Ascending aorta (tissue), 2 donors: ENCODE data around the gene LHFPL3. TPM values are rescaled to one million over a fixed set of nuclear protein-coding genes. Genes with fewer than 3 reads are reported as not detected.
"Not testable (repeated sequence)": the region's sequence is repeated elsewhere in the genome, so short reads cannot be mapped to it uniquely, and the experiment has no call there.

Source experiments
- DNase-seq, 2 donors: peaks; one replicate each; pipeline ENCODE4 v3.0.0-alpha.2; 2019; ENCODE audit warnings: low spot score in 2 of 2
- H3K27ac ChIP-seq, 2 donors: fragments of 200-600 bp; sonication (generic); one replicate each; pipeline ENCODE4 v1.5.1; 2016 to 2017; ENCODE audit warnings: mild to moderate bottlenecking in 1 of 2
- H3K27me3 ChIP-seq: fragments of 200-600 bp; sonication (generic); one replicate; pipeline ENCODE4 v1.5.1; 2017
- H3K36me3 ChIP-seq, 2 donors: fragments of 200-600 bp; sonication (generic); one replicate each; pipeline ENCODE4 v1.5.1; 2016
- H3K4me1 ChIP-seq, 2 donors: fragments of 200-600 bp; sonication (generic); one replicate each; pipeline ENCODE4 v1.5.1; 2016 to 2017; ENCODE audit warnings: mild to moderate bottlenecking in 1 of 2
- H3K4me3 ChIP-seq, 2 donors: fragments of 200-600 bp; sonication (generic); one replicate each; pipeline ENCODE4 v1.5.1; 2016 to 2017; ENCODE audit warnings: mild to moderate bottlenecking in 1 of 2
- H3K9me3 ChIP-seq, 2 donors: fragments of 200-600 bp; sonication (generic); one replicate each; pipeline ENCODE4 v1.5.1; 2016
- intact Hi-C: fragments of 100-400 bp; cut with DNase I; formaldehyde crosslinking; loops from one replicate; pipeline ENCODE4 v1.15.1; 2023
- total RNA-seq: library from RNA; depleted of rRNA; stranded (reverse); fragments of >200 nt; gene quantifications from one replicate; pipeline ENCODE4 v1.1.0, GENCODE V29; 2016
- TF ChIP-seq, protein P1 (sequence below), 3 experiments: fragments of 200-600 bp in 2 of 3; fragments of 450-650 bp in 1 of 3; sonication (generic) in 2 of 3; IDR thresholded peaks; one replicate each; pipeline ENCODE4 v1.5.1; 2016 to 2019; ENCODE audit warnings: antibody characterized with exemption in 3 of 3, mild to moderate bottlenecking in 1 of 3, moderate library complexity in 1 of 3

Gene LHFPL3
- total RNA-seq, 1 donor from 2014 or later = not detected

DNA sequence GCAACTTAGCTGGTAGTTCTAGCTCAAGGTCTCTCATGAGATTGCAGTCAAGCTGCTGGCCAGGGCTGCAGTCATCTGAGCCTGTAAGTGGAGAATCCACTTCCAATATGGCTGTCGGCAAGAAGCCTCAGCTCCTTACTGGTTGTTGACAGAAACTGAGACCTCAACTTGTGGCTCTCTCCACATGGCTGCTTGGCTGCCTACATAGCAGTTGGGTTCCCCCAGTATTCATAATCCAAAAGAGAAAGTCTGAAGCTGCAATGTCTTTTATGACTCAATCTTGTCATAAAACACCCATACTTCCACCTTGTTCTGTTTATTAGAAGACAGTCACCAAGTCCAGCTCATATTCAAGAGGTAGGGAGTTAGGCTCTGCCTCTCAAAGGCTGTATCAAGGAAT is 350.7 kb downstream of the LHFPL3 start:
- H3K36me3 ChIP-seq = no peaks in the 10 kb centered on the region
- H3K9me3 ChIP-seq = no peaks in the 10 kb centered on the region
- H3K27me3 ChIP-seq = no peaks in the 10 kb centered on the region
- H3K4me3 ChIP-seq = no peak overlapping the region
- H3K4me1 ChIP-seq = no peaks in the 10 kb centered on the region
- no peak for DNase-seq
- no peak overlapping the region for H3K27ac ChIP-seq
- TF ChIP-seq, protein P1, sequence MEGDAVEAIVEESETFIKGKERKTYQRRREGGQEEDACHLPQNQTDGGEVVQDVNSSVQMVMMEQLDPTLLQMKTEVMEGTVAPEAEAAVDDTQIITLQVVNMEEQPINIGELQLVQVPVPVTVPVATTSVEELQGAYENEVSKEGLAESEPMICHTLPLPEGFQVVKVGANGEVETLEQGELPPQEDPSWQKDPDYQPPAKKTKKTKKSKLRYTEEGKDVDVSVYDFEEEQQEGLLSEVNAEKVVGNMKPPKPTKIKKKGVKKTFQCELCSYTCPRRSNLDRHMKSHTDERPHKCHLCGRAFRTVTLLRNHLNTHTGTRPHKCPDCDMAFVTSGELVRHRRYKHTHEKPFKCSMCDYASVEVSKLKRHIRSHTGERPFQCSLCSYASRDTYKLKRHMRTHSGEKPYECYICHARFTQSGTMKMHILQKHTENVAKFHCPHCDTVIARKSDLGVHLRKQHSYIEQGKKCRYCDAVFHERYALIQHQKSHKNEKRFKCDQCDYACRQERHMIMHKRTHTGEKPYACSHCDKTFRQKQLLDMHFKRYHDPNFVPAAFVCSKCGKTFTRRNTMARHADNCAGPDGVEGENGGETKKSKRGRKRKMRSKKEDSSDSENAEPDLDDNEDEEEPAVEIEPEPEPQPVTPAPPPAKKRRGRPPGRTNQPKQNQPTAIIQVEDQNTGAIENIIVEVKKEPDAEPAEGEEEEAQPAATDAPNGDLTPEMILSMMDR (IDR thresholded peaks at IDR 0.05) = no peak
- intact Hi-C loops = no loop called here

DNA sequence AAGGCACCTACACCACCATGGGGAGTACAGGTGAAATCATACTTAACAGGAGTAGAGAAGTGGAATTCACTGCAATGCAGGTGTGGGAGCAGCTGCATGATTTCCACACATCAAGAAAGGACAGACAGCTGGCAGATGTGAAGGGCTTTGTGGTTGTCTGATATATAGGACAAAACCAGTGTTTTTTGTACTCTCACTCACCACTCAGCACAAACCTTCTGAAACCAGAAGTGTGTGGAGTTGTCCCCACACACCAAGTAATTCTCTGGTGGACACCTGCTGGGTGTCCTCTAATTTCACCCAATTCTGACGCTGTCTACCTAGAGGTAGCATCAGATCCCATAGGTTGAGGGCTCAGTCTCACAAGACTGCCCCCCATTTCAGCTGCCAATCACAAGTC is 357.9 kb downstream of the LHFPL3 start:
- H3K4me3 ChIP-seq = no peak overlapping the region
- H3K27ac ChIP-seq = no peak overlapping the region
- no peaks in the 10 kb centered on the region for H3K9me3 ChIP-seq
- no peak for DNase-seq
- TF ChIP-seq, protein P1 (IDR thresholded peaks at IDR 0.05) = no peak
- intact Hi-C loops = no loop called here
- no peaks in the 10 kb centered on the region for H3K36me3 ChIP-seq
- H3K4me1 ChIP-seq = no peaks in the 10 kb centered on the region
- no peaks in the 10 kb centered on the region for H3K27me3 ChIP-seq

DNA sequence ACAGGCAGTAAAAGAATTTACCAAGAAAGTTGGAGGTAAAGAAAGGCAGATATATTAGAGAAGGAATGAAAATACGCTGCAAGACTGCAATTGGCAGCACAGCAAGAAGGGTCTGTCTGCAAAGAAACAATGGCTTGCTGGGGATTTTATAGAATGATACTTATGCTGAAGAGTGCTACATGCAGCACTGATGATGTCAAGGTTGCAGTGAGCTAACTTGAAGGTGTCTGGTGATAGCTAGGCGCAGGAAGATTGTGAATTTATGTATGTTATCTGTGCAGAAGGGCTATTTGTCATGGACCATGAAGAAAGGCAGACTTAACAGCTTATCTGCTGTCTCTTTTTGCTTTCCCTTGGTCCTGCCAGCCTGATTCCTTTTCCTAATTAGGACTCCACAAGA is 366.3 kb downstream of the LHFPL3 start:
- intact Hi-C loops = no loop called here

DNA sequence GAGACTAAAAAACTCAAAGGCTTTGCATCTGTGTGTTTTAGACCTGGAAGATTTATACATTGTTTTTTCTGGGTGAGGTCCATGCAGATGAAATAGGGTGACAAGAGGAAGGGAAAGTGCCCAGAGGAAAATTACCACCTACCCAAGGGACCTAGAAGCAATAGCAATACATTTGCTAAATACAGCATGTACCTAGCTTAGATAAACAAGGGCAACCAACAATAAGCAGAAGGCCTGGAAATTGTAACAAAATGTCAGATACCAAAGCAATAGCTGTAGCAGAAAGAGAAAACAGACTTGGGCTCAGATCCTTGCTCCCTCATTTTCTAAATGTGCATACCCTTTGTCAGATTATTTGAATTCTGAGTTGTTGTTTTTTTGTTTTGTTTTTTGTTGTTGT is 367.2 kb downstream of the LHFPL3 start:
- no peak for DNase-seq
- H3K4me3 ChIP-seq = no peak overlapping the region
- H3K4me1 ChIP-seq = no peaks in the 10 kb centered on the region

More for the DNA sequence above, 366.3 kb downstream of the LHFPL3 start:
- H3K9me3 ChIP-seq = no peaks in the 10 kb centered on the region
- no peak overlapping the region for H3K4me3 ChIP-seq
- DNase-seq = no peak
- no peaks in the 10 kb centered on the region for H3K4me1 ChIP-seq
- TF ChIP-seq, protein P1 (IDR thresholded peaks at IDR 0.05) = no peak
- no peaks in the 10 kb centered on the region for H3K27me3 ChIP-seq
- H3K27ac ChIP-seq = no peak overlapping the region
- no peaks in the 10 kb centered on the region for H3K36me3 ChIP-seq

DNA sequence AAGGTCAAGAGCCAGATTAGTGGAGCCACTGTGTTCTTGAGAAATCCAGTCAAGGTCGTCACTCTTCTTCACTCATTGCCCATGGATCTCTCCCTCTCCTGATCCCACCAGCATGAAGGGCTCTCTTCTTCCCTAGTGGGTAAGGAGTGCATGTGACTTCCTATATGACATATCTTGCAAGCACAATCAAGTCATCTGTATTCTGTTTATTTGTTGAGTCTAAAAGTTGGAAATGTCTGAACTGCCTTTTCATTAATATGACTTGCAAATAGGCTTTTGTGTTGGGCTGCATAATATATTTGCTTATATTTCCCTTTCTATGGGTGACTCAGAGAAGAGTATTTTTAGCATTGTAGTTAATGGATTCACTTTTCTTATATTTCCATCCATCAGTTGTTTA is 371.9 kb downstream of the LHFPL3 start:
- no peaks in the 10 kb centered on the region for H3K9me3 ChIP-seq
- DNase-seq = no peak
- TF ChIP-seq, protein P1 (IDR thresholded peaks at IDR 0.05) = no peak
- intact Hi-C loops = no loop called here
- H3K4me3 ChIP-seq = no peak overlapping the region
- H3K36me3 ChIP-seq = no peaks in the 10 kb centered on the region
- H3K4me1 ChIP-seq = no peaks in the 10 kb centered on the region
- no peaks in the 10 kb centered on the region for H3K27me3 ChIP-seq
- H3K27ac ChIP-seq = no peak overlapping the region

More for the DNA sequence above, 367.2 kb downstream of the LHFPL3 start:
- Histone ChIP-seq H3K27ac (no peak overlapping the region), H3K9me3 (no peaks in the 10 kb centered on the region), H3K36me3 (no peaks in the 10 kb centered on the region), H3K27me3 (no peaks in the 10 kb centered on the region)
- intact Hi-C loops = no loop called here
- TF ChIP-seq, protein P1 (IDR thresholded peaks at IDR 0.05) = no peak

DNA sequence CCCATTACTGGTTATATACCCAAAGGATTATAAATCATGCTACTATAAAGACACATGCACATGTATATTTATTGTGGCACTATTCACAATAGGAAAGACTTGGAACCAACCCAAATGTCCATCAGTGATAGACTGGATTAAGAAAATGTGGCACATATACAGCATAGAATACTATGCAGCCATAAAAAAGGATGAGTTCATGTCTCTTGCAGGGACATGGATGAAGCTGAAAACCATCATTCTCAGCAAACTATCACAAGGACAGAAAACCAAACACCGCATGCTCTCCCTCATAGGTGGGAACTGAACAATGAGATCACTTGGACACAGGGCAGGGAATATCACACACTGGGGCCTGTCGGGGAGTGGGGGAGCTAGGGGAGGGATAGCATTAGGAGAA is 392.6 kb downstream of the LHFPL3 start:
- H3K9me3 ChIP-seq, H3K4me3 ChIP-seq, H3K36me3 ChIP-seq, H3K27ac ChIP-seq, H3K27me3 ChIP-seq, DNase-seq, intact Hi-C loops, H3K4me1 ChIP-seq: not testable (repeated sequence)
